Embryonic facial prominence (tissue), 1 donor: ENCODE measurements around the gene TAF6L.
"Not testable (repeated sequence)": the region's sequence is repeated elsewhere in the genome, so short reads cannot be mapped to it uniquely, and the experiment has no call there.

ENCODE experiments used
- DNase-seq: peaks from one replicate; pipeline ENCODE4 v3.0.0-alpha.2; 2016; ENCODE audit errors: extremely low spot score

TAF6L gene

DNA sequence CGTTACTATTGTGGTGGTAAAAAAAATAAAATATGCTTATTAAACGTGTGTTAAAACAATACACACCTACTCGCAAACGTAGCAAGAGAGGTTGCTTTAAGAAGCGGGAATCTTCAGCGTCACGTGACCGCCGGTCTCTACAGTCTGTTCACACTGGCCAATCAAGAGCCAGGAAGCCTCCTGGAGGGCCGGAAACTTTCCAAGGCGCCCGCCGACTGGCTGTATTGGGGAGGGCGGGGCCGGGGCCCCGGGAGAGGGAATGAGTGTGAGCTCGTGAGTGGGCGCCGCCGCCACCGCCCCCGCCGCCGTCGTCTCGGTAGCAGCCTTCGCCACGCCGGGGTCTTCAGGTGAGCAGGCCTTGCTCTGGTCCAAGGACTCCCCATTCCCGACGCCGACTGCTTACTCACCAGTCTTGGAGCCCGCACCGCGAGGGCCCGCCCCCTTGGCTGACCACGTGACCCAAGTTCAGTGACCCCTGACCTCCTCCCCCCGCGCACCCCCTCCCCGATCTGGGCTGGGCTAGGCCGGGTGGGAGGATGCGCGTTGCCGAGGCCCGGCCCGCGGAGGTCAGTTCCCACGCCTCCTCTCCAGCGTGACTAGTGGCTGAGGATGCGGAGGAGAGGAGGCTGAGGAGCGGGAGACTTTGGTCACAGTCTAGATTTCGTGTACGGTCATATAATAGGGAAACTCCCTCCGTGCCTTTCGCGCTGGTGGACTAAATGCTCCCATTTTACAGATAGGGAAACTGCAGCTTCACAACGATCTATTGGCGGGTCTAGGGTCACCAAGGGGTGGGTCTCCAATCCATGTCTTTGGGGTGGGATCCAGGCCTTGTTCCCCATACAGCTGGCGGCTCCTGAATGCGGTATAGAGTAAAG, at the start of gene TAF6L:
TSS of gene TAF6L (plus strand) at position 253 of the 878 bp plus-strand sequence. CDS start 4,388 bp downstream, outside the sequence.
- peak; percentile 92 for DNase-seq

DNA sequence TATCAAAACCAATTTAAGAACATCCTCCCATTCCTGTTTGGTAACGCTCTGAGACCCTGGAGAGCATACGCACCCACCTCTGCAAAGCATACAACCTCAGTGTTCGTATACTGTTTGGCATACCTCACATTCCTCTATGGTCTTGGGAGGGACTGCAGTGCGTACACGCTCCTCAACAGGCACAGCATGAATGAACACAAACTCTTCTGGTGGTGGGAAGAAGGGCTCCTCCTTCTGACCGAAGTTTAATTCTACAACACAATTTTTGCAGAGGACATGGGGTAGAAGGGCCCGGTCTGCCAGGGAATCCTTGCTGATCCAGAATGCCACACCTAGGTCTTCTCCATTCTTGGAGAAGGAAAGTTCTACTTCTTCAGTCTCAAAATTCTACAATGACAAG, 49.2 kb upstream of the TAF6L start:
- no peak for DNase-seq

GRCh38 chr11:62724171-62724570, 47.0 kb upstream of the TAF6L start:
- DNase-seq: no peak

DNA sequence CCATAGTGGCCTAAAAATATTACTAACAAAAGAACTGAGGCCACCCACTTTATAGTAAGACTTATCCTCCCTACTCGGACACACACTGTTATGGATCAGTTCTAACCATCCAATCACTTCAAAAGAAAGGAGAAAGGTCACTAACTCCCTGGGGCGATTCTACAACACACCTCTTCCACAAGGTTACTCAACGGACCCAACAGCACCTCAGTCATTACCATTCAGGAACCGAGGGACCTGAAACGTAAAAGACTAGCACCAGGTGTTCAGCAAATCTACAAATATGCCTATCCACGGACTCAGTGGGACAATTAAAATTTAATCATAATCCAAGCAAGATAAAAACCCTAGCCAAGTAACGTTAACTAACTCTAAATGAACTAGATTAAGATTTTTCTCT, 45.5 kb upstream of the TAF6L start:
- DNase-seq: no peak

DNA sequence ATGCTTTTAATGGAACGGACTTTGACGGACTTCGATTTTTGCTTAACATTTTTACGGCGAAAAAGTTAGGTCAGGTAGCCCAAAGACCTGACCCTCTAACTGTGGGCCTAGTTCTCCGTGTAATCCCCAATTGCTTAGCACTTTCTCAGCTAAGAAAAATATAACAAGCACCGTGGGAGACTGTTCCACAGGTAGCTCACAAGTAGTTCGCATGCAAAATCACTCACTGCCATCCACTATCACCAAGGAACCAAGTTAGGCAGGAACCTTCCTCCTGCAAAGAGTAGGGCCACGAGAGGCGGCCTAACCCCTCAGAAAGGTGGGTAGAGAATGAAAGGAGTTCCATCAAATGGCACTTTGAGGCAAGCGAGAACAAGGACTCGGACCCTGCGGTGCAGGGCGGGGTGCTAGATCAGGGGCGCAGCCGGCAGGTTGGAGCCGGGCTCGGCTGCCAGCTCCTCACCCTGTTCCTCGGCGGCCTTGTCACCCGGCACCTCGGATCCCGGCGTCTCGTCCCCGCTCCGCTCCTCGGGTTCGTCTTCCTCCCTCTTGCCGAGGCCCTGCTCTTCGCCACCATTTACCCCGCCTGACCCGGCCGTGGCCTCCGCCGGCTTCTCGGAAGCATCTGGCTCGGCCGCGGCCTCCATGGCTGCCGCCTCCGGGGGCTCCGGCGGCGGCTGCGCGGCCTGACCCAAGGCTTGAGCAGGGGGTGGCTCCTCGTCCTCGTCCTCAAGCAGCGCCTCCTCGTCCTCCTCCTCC, 44.9 kb upstream of the TAF6L start:
- no peak for DNase-seq

GRCh38 chr11:62726915-62727164, 44.4 kb upstream of the TAF6L start:
- DNase-seq: no peak

DNA sequence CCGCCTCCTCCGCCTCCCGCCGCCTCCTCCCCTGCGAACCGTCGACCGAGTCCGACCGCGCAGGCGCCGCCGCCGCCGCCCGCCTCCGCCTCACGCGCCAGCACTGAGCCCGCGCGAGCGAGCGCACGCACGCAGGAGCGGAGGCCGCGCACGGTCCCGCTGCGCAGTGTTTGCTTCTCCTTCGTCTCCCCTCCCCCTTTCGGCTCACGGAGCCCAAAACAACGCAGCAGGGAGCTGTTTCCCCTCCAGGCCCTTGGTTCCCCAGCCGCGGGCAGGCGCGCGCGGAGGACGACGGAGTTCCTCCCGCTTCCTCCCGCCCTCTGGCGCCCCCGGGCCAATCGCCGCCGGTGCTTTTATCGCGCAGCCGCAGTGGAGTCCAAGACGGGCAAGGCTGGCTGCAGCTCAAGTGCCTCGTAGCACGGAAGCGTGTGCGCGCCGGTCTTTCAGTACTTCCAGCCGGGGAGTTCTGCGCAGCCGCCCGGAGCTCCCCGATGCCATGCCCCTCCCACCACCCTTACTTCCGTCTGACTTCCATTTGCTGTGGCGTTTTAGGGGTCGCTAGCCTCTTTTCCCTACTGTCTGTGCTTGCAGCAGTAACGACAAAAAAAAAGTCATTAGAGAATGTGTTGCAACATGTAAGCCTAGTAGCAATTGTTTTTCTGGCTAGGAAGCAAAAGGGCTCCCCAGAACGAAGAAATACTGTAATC, 43.9 kb upstream of the TAF6L start, which contains the start of gene HNRNPUL2:
TSS of gene HNRNPUL2 (minus strand) at position 293 of the 707 bp plus-strand sequence. CDS start 301 bp downstream, outside the sequence.
- DNase-seq: peak; percentile 99

GRCh38 chr11:62727872-62728170, 43.4 kb upstream of the TAF6L start:
- DNase-seq: peak; percentile 95

DNA sequence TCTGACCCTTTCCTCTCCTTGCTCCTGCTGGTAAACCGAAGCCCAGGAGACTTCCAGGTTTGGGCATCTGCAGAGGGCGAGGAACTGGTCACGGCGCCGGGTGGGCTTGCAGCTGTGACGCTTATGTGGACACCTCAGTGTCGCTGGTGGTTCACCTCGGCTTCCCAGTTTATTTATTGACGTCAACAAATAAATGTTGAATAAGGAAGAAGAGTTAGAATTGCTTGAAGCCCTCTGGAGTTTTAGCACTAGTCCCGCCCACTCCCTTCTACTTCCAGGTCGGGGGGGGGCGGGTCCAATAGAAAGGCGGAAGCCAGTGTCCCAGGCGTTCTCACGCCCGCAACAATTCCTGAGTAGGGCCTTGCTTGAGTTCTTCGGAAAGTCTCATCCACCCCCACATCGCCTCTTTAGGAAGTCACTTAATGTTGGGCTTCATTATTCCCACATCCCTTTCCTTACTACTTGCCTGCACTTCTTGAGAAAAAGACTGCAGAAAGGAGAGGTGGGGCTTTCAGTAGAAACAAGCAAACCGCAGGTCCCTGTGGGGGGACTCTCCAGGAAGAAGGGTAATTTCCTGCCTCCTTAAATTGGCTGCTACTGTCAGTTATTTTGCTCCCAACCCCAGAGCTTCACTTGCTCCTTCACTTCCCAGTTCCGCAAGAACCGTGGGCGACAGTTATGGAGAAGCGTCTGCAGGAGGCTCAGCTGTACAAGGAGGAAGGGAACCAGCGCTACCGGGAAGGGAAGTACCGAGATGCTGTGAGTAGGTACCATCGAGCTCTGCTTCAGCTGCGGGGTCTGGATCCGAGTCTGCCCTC, 42.8 kb upstream of the TAF6L start, which contains the start of gene TTC9C:
TSS of gene TTC9C (plus strand) at position 316 of the 818 bp plus-strand sequence. CDS start at position 679, 363 bp downstream.
- DNase-seq: peak; percentile 82

DNA sequence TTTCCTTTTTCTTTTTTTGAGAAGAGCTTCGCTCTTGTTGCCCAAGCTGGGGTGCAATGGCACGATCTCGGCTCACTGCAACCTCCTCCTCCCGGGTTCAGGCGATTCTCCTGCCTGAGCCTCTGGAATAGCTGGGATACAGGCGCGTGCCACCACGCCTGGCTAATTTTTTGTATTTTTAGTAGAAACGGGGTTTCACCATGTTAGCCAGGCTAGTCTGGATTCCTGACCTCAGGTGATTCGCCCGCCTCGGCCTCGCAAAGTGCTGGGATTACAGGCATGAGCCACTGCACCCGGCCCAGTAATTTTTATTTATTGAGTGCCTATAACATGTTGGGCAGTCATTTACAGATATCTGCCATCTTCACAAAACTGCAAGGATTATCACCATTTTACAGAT, 41.1 kb upstream of the TAF6L start:
- not testable (repeated sequence) for DNase-seq

- DNase-seq: no peak
These were observed 38.4 kb upstream of the TAF6L start for GRCh38 chr11:62732830-62733229.

GRCh38 chr11:62737196-62737595, 34.0 kb upstream of the TAF6L start:
- no peak for DNase-seq

GRCh38 chr11:62747475-62748160, 23.6 kb upstream of the TAF6L start:
- DNase-seq: no peak

GRCh38 chr11:62749931-62750330, 21.3 kb upstream of the TAF6L start:
- DNase-seq: not testable (repeated sequence)

DNA sequence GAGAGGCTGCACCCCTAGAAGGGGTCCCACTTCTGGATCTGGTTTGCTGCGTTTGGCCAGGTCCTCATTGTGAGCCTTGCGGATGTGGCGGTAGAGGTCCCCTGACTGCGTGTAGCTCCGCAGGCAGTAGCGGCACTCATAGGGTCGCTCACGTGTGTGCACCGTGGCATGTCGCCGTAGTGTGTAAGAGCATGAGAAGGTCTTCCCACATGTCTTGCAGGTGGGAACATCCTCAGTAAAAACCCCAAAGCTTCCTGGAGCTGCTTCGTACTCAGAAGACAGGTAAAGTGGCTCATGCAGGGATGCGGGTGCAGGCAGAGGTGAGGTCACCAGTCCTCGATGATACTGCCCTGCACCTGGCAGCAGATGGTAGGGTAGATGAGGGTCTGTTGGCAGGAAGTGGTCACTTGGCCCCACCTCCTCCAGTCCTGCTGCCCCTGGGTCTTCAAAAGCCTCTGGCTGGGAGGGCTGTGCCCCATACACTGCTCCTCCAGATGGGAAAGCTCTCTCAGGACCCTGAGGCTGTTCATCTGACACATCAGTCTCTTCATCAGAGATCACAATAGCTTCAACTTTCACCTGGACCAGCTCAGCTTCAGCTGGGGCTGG, 18.9 kb upstream of the TAF6L start:
- no peak for DNase-seq

GRCh38 chr11:62752994-62753735, 18.0 kb upstream of the TAF6L start:
- DNase-seq: no peak

GRCh38 chr11:62753736-62754603, 17.2 kb upstream of the TAF6L start, which contains the start of gene ZBTB3:
Gene ZBTB3 (minus strand): TSS chr11:62754160. CDS start chr11:62753664, 496 bp downstream.
- DNase-seq: peak; percentile 99

GRCh38 chr11:62755086-62755615, 16.0 kb upstream of the TAF6L start:
- no peak for DNase-seq
